ENCODE data around the gene PAN3.

The PAN3 gene

GRCh38 chr13:28301839-28302238 lies 163.5 kb downstream of the PAN3 start:
- DNase-seq (ENCODE audit: low spot score) = no peak

DNA sequence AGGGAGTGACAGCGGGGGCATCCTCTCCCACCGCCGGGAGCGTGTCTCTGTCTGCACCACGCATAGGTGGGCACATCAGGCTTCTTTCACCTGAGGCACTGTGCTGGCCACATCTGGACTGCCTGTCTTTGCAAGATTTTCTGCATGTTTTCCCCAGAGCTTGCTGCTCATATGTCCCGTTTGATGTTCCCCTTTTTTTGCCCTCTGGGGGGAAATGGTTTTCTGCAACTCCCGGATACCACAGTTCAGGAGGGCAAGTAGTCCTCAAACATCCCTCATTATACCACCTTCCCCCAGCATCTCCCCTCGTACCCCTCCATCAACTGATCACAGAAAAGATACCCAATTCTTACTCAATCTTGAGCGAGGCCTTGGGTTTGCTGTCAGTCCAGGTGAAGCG lies 168.0 kb downstream of the PAN3 start:
- no peak for DNase-seq (ENCODE audit: low spot score)

- no peak for DNase-seq (ENCODE audit: low spot score)
These were observed 175.2 kb downstream of the PAN3 start for GRCh38 chr13:28313579-28313978.

- DNase-seq (ENCODE audit: low spot score) = no peak
These were observed 176.5 kb downstream of the PAN3 start for GRCh38 chr13:28314879-28315278.

GRCh38 chr13:28316129-28316528 lies 177.8 kb downstream of the PAN3 start:
- DNase-seq (ENCODE audit: low spot score) = no peak

- DNase-seq (ENCODE audit: low spot score) = no peak
These were observed 178.5 kb downstream of the PAN3 start for GRCh38 chr13:28316836-28317235.

DNA sequence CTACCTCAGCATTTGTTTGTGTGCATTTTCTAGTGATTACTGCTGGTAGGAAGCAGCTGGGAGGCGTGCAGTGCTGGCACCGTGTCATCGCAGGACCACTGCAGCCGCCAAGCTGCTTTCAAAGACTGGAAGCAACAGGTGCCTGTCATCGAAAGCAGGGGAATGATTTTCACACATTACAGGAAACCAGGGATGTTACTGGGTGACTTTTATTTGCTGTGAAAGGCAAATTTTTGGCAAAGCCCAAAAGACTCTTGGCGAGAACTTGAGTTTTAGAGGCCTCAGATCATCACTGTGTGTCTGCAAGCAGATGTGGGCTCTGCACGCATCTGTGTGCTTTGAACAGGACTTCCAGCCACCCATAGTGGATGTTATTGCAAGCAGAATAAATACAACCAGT lies 180.2 kb downstream of the PAN3 start:
- DNase-seq (ENCODE audit: low spot score) = no peak

DNA sequence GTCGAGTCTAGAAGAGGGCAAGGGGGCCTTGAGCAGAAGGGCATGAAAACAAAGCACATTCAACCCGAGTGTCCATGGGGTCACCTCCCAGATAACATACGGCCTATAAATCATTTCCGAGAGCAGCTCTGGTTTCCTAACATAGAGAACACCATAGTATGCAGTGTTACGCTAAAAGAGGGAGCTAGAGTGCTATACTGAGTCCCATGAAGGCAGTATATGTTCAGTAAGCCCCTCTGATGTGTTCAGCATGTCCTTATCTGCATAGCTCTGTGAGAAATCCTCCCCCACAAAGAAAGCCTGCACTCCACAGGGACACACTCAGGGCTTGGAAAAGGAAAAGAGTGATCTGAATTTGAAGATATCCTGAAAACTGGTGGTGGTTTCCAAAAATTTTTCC lies 181.2 kb downstream of the PAN3 start:
- no peak for DNase-seq (ENCODE audit: low spot score)

GRCh38 chr13:28320209-28320608 lies 181.9 kb downstream of the PAN3 start:
- no peak for DNase-seq (ENCODE audit: low spot score)

DNA sequence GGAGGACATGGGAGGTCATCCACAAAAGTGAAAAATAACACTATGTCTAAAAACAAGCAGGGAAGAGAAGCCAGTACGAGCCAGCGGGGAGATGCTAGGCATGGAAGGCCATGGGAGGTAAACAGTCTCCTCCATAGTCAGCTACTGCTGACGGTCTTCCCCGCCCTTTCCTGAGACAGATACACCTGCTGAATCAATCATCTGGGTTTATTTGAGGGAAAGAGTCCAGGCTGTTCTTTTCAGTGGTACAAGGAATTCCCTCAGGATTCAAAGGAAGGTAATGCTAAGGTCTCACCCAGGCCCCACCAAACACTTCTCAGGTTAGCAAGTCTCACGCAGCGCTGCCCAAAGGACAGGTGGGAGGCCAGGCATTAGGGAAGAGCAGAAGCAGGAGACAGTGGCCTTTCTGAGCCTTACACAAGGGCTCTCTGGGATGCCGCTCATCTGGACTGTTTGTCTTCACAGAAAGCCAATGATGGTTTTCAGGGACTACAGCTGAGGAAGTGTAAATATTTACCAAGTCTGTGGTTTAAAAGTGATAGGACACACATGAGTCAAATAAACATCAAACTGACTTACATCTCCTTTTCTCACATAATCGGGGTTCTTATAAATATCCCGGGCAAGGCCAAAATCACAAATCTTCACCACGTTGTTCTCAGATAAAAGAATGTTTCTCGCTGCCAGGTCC lies 182.7 kb downstream of the PAN3 start:
- DNase-seq (ENCODE audit: low spot score) = no peak

DNA sequence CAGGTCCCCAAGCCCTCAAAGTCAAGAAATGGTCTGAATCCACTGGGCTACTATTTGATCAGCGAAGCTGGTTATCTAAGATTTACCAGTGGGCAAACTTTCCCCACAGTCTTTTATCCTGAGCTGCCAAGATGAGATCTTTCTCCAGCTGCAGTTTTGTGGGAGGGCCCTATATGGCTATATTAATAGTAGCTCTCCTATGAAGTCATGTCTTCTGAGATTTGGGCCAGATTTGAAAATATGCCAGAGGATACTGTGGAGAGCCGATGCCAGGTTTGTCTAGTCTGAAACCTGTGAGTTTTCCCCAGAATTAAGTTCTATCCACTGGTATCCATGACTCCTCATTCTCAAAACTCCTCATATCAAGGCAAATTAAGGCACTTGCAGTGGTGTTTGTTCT lies 183.4 kb downstream of the PAN3 start:
- no peak for DNase-seq (ENCODE audit: low spot score)

DNA sequence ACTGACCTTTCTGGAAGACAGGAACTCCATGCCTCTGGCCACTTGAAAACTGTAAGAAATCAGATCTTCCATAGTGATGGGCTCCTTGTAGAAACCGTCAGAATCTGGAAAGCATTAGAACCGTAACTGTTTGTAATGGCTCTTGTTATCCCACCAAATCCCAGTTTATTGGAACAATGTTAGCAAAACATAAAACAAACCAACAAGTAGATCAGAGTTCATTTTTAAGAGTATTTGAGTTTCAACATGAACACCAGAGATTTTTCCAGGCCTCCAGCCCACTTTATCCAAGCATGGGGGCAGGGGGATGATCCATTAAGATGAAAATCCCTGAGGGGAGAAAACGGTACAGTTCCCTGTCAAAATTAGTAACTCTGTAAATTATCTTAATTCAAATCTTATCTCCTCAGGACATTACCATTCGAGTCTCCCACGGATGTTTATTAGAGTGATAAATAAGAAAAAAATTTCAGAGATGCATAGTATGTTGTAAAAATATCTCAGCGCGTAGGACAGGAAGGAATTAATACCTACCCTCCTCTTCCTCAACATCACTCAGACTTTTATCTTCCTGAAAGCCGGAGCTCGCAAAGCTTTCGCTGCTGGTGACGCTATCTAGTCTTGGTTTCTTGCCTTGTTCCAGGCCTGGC lies 184.0 kb downstream of the PAN3 start:
- DNase-seq (ENCODE audit: low spot score) = no peak

DNA sequence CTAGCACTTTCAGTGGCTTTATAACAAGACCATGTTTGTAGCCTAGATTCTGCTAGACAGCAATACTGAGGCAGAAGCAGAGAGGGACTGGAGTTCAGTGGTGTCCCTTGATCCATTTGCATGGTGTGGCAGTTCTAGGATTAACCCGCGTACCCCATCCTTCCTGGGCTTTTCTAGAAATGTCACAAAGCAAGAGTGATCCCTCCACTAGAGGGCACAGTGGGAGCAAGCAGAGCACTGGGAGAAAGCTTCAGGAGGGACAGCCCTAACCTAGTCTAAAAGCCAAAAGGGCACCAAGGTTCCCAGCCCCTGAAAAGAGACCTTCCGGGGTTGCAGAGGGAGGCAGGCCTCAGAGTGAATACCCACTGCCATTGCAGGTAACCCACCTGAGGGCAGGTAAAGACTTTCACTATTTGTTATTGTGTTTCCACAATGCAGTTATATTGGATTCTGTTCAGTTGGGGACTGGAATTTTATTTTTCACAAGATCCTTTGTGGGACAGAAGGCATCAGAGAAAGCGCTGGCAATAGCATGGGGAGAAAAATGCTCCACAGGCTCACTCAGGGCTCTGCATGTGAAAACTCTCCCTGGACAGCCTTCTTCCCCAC lies 185.9 kb downstream of the PAN3 start:
- DNase-seq (ENCODE audit: low spot score) = peak; percentile 46

GRCh38 chr13:28325022-28325421 lies 186.7 kb downstream of the PAN3 start:
- no peak for DNase-seq (ENCODE audit: low spot score)

GRCh38 chr13:28326056-28326455 lies 187.7 kb downstream of the PAN3 start:
- DNase-seq (ENCODE audit: low spot score) = no peak

- no peak for DNase-seq (ENCODE audit: low spot score)
These were observed 189.3 kb downstream of the PAN3 start for GRCh38 chr13:28327373-28328270.

GRCh38 chr13:28328271-28328607 lies 189.9 kb downstream of the PAN3 start:
- no peak for DNase-seq (ENCODE audit: low spot score)

DNA sequence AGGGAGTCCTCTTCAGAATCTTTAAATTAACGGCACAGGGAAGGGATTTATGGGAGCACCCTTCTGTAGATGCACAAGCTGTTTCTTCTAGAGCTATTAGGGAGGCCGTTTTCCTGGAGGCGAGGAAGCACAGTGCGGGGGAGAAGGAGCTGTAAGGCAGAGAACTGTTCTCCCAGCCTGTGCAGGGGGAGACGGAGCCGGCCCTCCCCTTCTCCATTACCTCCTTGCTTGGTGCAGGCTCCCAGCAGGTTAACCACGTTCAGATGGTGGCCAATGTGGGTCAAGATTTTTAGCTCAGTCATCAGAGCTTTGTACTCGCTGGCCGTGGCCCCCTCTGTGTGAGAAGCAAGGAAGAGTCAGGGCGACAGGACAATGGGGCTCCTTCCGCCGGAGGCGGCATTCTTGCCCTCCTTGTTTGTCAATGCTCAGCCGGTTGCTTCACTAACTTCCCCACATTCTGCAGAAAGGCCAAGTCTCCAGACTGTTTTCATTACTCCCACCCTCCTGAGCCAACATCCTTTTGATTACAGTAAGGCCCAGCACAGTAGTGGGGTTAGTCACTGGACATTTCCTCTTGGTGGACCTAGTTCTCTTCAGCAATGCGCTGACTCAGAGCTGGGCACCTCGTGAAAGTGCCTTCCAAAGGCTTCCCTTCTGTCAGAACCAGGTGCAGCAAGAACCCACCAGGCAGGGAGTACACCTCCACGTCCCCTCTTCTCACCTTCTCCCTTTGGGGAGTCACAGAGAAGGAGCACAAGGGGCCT lies 191.2 kb downstream of the PAN3 start:
- no peak for DNase-seq (ENCODE audit: low spot score)

- DNase-seq (ENCODE audit: low spot score) = no peak
These were observed 195.0 kb downstream of the PAN3 start for GRCh38 chr13:28333204-28333881.

GRCh38 chr13:28336193-28336657 lies 197.9 kb downstream of the PAN3 start:
- no peak for DNase-seq (ENCODE audit: low spot score)
